Activated CD8-positive, alpha-beta memory T cell treated with anti-CD3 and anti-CD28 coated beads for 48 hours (primary cell): ENCODE measurements around the gene DHX40.
A peak's percentile ranks its signal among the peaks of the same experiment; 100 is the strongest.
"Not testable (repeated sequence)": the region's sequence is repeated elsewhere in the genome, so short reads cannot be mapped to it uniquely, and the experiment has no call there.

Experiments used
- DNase-seq, 3 experiments: peaks; one replicate each; pipeline ENCODE4 v3.0.0-alpha.2; 2020; ENCODE audit warnings: low read depth in 2 of 3, low spot score in 2 of 3

DHX40 gene

GRCh38 chr17:59558039-59558438 is 7.4 kb upstream of the DHX40 start:
- no peak for DNase-seq

DNA sequence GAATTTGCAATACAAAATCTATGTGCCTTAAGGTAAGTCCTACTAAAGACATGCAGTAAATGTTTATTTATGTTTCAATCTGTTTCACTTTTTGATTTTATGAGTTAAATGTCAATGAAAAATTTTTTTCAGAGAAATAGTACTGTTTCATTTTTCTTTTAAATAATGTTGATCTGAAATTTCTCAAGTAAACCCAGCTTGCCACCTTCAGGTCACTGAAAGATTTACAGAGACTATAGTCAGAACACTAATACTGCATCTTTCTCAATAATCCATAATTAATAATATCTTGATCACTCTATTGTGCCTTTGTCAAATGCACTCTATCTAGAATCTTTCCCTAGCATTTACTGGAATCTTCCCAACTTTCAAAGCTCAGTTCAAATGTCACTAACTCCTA is 6.5 kb upstream of the DHX40 start:
- DNase-seq, result no peak

- DNase-seq, result no peak
These were observed 4.4 kb upstream of the DHX40 start for GRCh38 chr17:59561042-59561441.

DNA sequence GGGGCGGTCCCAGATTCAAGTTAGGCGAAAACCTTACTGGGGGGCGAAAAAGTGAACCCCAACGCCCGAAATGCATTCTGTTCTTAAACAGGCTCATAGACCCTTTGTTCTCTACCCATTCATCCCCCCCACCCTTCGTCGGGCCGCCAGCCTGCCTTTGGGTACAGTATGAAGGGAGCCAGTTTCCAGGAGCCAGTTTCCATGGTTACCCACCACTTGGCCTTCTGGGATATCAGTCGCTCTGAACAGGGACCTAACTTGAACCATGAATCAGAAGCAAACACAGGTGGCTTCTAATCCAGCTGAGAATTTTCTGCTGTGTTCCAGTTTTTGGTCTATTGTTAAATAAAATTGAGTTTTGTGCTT is 532 bp downstream of the DHX40 start:
- peak in 2 of 3 experiments; percentile 22 to 24 for DNase-seq

- DNase-seq, result not testable (repeated sequence)
These were observed 3.7 kb downstream of the DHX40 start for GRCh38 chr17:59569151-59569550.

- DNase-seq, result no peak
These were observed 7.0 kb downstream of the DHX40 start for GRCh38 chr17:59572301-59572924.

- not testable (repeated sequence) for DNase-seq
These were observed 18.8 kb downstream of the DHX40 start for GRCh38 chr17:59584168-59584567.

- DNase-seq, result no peak
These were observed 34.8 kb downstream of the DHX40 start for GRCh38 chr17:59600169-59600568.

GRCh38 chr17:59601130-59601529 is 35.7 kb downstream of the DHX40 start:
- DNase-seq, result no peak

DNA sequence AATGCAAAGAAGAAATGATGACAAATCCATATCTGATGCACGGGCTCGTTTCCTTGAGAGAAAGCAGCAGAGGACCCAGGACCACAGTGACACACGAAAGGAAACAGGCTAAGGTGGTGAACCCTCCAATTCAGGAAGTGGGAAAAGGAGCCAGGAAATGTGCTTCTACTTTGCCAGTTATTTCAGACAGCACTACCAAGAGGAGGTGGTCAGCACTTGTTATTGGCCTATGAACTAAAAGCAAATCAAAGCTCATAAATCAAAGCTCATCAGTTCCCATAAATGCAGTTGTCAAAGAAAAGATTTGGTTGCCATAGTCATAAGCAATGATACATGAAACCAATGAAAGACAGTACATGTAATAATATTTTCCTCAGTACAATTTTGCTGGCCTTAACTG is 41.7 kb downstream of the DHX40 start:
- DNase-seq, result no peak

- DNase-seq, result peak in 1 of 3 experiments; percentile 4
These were observed 42.5 kb downstream of the DHX40 start for GRCh38 chr17:59607817-59608403.

DNA sequence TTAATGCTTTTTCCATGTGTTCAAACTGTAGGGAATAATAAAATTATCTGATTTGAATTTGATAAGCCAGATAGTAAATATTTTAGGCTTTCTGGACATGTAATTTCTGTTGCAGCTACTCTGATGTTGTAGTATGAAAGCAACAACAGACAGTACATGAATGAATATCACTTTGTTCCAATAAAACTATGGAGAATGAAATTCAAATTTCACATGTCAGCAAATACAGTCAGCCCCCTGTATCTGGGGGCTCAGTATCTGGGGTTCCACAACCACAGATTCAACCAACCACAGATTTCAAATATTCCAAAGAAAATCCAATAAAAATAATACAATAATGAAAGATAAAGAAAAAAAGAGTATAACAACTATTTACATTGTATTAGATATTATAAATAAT is 46.1 kb downstream of the DHX40 start:
- DNase-seq, result no peak

DNA sequence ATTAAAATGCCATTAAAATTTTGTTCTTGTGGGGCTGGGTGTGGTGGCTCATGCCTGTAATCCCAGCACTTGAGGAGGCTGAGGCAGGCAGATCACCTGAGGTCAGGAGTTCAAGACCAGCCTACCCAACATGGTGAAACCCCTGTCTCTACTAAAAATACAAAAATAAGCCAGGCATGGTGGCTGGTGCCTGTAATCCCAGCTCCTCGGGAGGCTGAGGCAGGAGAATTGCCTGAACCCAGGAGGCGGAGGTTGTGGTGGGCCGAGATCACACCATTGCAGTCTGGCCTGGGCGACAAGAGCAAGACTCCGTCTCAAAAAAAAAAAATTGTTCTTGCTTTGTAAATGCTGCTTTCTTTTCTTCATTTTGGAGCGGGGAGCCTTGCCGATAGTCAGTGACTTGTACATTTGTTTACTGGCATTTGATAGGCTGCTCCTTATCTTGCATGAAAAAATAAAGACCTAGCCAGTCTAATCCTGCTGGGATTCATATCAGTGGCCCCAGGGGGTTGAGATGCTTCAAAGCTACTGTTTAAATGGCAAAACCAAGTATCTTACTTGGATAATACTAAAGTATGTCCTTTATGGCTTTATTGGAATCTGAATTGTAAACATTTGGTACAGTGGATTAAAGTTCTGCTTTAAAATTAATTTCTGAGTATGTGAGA is 51.0 kb downstream of the DHX40 start:
- DNase-seq, result no peak

- no peak for DNase-seq
These were observed 51.8 kb downstream of the DHX40 start for GRCh38 chr17:59617156-59617732.

DNA sequence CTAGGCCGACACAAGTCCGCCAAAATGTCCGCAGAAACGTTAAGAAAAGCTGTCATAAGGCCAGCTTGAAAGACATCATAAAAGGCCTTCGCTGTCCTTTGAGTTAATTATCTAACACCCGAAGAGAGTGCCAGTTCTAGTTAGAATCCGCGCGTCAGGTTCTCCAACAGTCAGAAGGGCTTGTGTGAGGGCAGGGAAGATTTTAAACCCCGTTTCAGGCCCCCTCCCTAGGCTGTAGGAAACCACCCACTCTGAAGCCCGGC is 53.6 kb downstream of the DHX40 start:
- no peak for DNase-seq

GRCh38 chr17:59619298-59620063 is 54.1 kb downstream of the DHX40 start, which contains the start of gene CLTC:
Gene CLTC, plus strand, starts transcription at chr17:59619895. Its CDS starts 237 bp downstream, at chr17:59620132.
- peak; percentile 84 to 91 (median 87) for DNase-seq

DNA sequence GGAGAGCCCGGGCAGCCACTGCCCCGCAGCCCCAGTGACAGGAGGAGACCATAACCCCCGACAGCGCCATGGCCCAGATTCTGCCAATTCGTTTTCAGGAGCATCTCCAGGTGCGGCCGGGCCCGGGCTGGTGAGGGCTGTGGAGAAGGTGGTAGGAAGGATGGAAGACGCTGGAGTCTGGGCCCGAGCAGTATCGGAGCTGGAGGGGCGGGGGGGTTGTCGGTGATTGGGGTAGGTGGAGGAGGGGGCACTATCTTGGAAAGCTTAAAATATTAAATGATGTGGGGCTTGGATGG is 54.6 kb downstream of the DHX40 start:
- no peak for DNase-seq

DNA sequence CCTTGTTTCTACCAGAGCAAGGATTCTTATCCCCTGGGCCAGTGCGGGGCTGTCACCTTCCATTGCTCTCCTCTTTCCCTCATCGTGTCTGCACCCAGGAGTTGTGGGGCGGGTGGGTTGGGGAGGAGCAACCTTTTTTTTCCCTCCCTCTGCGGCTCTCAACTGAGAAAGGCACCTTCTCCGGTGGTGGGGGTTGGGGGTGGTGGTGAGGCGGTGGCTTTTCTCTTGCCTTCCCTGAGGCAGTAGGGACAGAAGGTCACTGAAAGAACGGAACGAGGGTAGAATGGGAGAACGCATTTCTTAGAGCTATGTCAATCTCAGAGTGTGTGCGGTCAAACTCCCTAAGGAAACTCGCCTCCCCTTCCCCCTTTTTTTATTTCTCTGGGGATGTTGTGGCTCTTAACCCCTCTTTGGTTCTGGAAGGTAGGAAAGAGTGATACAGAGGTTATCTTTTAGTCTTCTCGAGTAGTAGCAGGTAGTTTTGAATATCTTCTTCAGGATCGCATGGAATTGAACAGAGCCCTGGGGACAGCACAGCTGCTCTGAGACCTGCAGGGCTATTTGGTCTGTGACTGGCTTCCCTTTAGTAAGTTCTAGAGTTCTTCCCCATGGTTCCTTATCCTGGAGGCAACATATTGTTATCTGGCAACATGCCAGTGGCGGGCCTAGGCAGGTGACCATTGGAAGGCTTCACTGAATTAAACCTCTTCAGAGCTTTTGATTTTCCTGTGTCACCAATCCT is 55.3 kb downstream of the DHX40 start:
- DNase-seq, result peak in 1 of 3 experiments; percentile 21

DNA sequence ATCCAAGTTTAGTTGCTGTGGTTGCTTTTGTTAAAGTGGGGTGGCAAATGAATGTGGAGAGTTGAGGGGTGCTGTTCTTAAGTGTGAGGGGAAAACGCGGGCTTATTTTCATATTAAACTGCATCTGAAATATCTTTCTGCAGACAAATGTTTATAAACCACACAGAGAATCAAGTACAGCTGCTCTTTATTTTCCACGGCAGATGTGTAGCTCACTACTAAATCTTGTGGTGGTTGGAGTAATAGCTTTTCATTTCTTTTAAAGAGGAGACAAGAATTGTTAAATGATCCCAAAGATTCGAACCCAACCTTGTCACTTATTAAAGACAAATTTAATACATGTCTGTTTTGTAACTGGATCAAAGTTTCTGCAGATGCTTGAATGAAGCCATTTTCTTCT is 56.4 kb downstream of the DHX40 start:
- no peak for DNase-seq

DNA sequence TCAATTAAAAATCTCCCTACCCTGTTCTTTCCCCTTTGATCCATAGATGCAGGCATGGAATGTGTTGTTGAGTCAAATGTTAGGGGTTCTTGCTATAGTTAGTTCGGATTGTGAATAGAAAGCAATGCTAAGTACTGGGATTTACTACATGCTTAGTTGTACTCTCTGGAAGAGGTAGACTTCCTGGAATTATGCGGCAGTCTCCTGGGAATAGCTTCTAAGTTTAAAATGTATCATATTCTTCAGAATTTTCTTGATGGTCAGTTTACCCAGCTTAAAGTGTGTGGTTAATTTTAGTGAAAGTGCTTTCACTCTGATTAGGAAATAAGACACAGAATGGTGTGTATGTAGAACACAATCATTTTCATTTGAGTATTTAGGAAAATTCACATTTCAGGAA is 57.7 kb downstream of the DHX40 start:
- DNase-seq, result no peak

- DNase-seq, result no peak
These were observed 61.3 kb downstream of the DHX40 start for GRCh38 chr17:59626756-59627155.
